HepG2 (cell line): ENCODE results near the gene CHIC2. TPM values are rescaled to one million over a fixed set of nuclear protein-coding genes. Genes with fewer than 3 reads are reported as not detected.

Source experiments
- ATAC-seq: fragments of 200-7000 bp; cut with Tn5 transposase; 3 replicates; pipeline ENCODE4 v1.9.1; 2020; ENCODE audit warnings: mild to moderate bottlenecking, moderate library complexity
- BruUV-seq: library from RNA; stranded (reverse); fragments of 400-500 nt; replicated peaks from 2 replicates; lab custom pipeline; 2021; lab: Mats Ljungman, UMichigan
- CTCF ChIA-PET: fragments of 300-600 bp; formaldehyde crosslinking; extraction: SDS; loops from one replicate; lab custom pipeline; 2021; ENCODE audit warnings: low total read pairs, inconsistent platforms, low intra/inter-chr PET ratio; lab: Yijun Ruan, JAX
- POLR2A ChIA-PET: fragments of 350-600 bp; sonication (Branson Sonifier 250); formaldehyde crosslinking; loops from one replicate; lab custom pipeline; 2020; ENCODE audit warnings: antibody characterized with exemption, inconsistent platforms; lab: Yijun Ruan, JAX
- DNase-seq: peaks from one replicate; pipeline ENCODE4 v3.0.0-alpha.2; 2015; ENCODE audit warnings: low spot score
- FAIRE-seq: peaks from 3 replicates; lab custom pipeline; 2011; peaks lifted over from hg19 to GRCh38; lab: Jason Lieb, UNC
- H2AFZ ChIP-seq: one replicate; pipeline ENCODE4 v1.6.1; 2011; ENCODE audit warnings: low read length, inconsistent platforms
- H3K27ac ChIP-seq: fragments of 300-600 bp; 3 replicates; pipeline ENCODE4 v1.8.0; 2011; ENCODE audit warnings: mixed run types, mild to moderate bottlenecking, mixed read lengths, low read length, inconsistent platforms; ENCODE audit not compliant: insufficient read depth; ENCODE audit errors: extremely low read length
- H3K27me3 ChIP-seq, 2 experiments: fragments of 200-600 bp in 1 of 2; 2 replicates in 1 of 2; 3 replicates in 1 of 2; pipeline versions ENCODE4 v1.6.0 to v1.8.0; 2011; ENCODE audit warnings: low read length in 2 of 2, mild to moderate bottlenecking in 2 of 2, moderate library complexity in 2 of 2, inconsistent platforms in 1 of 2; ENCODE audit not compliant: insufficient read depth in 2 of 2, control insufficient read depth in 1 of 2
- H3K36me3 ChIP-seq, 2 experiments: fragments of 200-600 bp in 1 of 2; replicated peaks in 1 of 2; 2 replicates in 1 of 2; 3 replicates in 1 of 2; pipeline versions ENCODE4 v1.5.1 to v1.8.0; 2011; ENCODE audit warnings: low read length in 2 of 2, inconsistent platforms in 1 of 2; ENCODE audit not compliant: insufficient read depth in 2 of 2, control insufficient read depth in 1 of 2
- H3K4me1 ChIP-seq: 2 replicates; pipeline ENCODE4 v1.5.1; 2012; ENCODE audit warnings: low read length, inconsistent platforms; ENCODE audit not compliant: insufficient read depth
- H3K4me2 ChIP-seq: 2 replicates; pipeline ENCODE4 v1.6.0; 2011; ENCODE audit warnings: low read depth, low read length, inconsistent platforms
- H3K4me3 ChIP-seq, 3 experiments: fragments of 200-600 bp in 1 of 3; sonication (generic), shearing (Covaris generic) in 1 of 3; replicated peaks in 1 of 3; 2 replicates each; pipeline ENCODE4 v1.5.1; 2011 to 2016; ENCODE audit warnings: low read length in 3 of 3, inconsistent platforms in 2 of 3, low read depth in 2 of 3, mild to moderate bottlenecking in 2 of 3, control low read depth in 1 of 3, mixed read lengths in 1 of 3; ENCODE audit not compliant: insufficient read depth in 1 of 3
- H3K79me2 ChIP-seq: one replicate; pipeline ENCODE4 v1.6.1; 2011; ENCODE audit warnings: low read length, inconsistent platforms; ENCODE audit not compliant: insufficient read depth
- H3K9ac ChIP-seq: 2 replicates; pipeline ENCODE4 v1.6.0; 2011; ENCODE audit warnings: mild to moderate bottlenecking, low read depth, low read length, inconsistent platforms; ENCODE audit not compliant: insufficient read depth
- H3K9me3 ChIP-seq: 2 replicates; pipeline ENCODE4 v1.5.1; 2012; ENCODE audit warnings: mild to moderate bottlenecking, low read length
- H4K20me1 ChIP-seq: 2 replicates; pipeline ENCODE4 v1.6.0; 2011; ENCODE audit warnings: inconsistent platforms, mild to moderate bottlenecking, low read length, moderate library complexity; ENCODE audit not compliant: insufficient read depth
- FOSL2 ChIP-seq: sonication (generic); formaldehyde crosslinking; IDR thresholded peaks from 2 replicates; pipeline ENCODE4 v1.4.0; 2020; ENCODE audit warnings: missing genetic modification reagents
- HMG20B ChIP-seq: conservative IDR thresholded peaks from 2 replicates; pipeline ENCODE4 v1.6.1; 2016; ENCODE audit warnings: missing genetic modification reagents, missing compliant biosample characterization
- ONECUT2 ChIP-seq: sonication (generic); formaldehyde crosslinking; IDR thresholded peaks from 2 replicates; pipeline ENCODE4 v1.4.0; 2020; ENCODE audit warnings: missing genetic modification reagents
- TCF12 ChIP-seq, 2 experiments: fragments of 450-650 bp in 1 of 2; sonication (generic) in 1 of 2; formaldehyde crosslinking in 1 of 2; IDR thresholded peaks; 2 replicates each; pipeline versions ENCODE4 v1.6.1 to v1.8.0; 2017 to 2022; ENCODE audit warnings: antibody characterized with exemption in 1 of 2, mild to moderate bottlenecking in 1 of 2, missing genetic modification reagents in 1 of 2, moderate library complexity in 1 of 2
- ZNF691 ChIP-seq: sonication (generic); formaldehyde crosslinking; IDR thresholded peaks from 2 replicates; pipeline ENCODE4 v1.4.0; 2020; ENCODE audit warnings: missing genetic modification reagents, low read depth, mild to moderate bottlenecking, borderline replicate concordance
- ZNF761 ChIP-seq: sonication (generic); formaldehyde crosslinking; conservative IDR thresholded peaks from 2 replicates; pipeline ENCODE4 v1.4.0; 2020; ENCODE audit warnings: mild to moderate bottlenecking, missing genetic modification reagents
- WGBS: methylation state at CpG from one replicate; pipeline ENCODE4 v1.1.6; 2017; ENCODE audit warnings: low lambda C conversion rate; 5-methylcytosine and 5-hydroxymethylcytosine counted together
- in situ Hi-C: cut with HindIII; loops from 2 replicates; pipeline ENCODE4 v1.10.0; 2017; ENCODE audit warnings: low pct_unique_long_range_greater_than_20kb; ENCODE audit not compliant: extremely low pct_ligation_motif_present
- intact Hi-C: fragments of 100-400 bp; cut with micrococcal nuclease; formaldehyde crosslinking; loops from one replicate; pipeline ENCODE4 v1.10.0; 2022; ENCODE audit not compliant: unreplicated experiment
- polyA plus RNA-seq, 8 experiments: library from polyadenylated mRNA; depleted of rRNA in 3 of 8; stranded (reverse) in 7 of 8; unstranded in 1 of 8; fragments of >200 nt; fragmentation: Illumina TruSeq in 4 of 8; extraction: Trizol in 4 of 8; gene quantifications; 2 replicates each; pipeline versions ENCODE4 v1.2.1 to v1.2.3, GENCODE V29; 2011 to 2016; ENCODE audit warnings: low read depth in 4 of 8, missing spikeins in 1 of 8, mixed read lengths in 1 of 8; ENCODE audit not compliant: insufficient read depth in 1 of 8
- total RNA-seq, 5 experiments: library from RNA; depleted of rRNA; stranded (reverse); fragments of >200 nt; fragmentation: Illumina TruSeq; extraction: Trizol; gene quantifications; 2 replicates each; pipeline ENCODE4 v1.2.3, GENCODE V29; 2016; ENCODE audit warnings: low read depth in 1 of 5
- TF ChIP-seq, protein P1 (sequence below): sonication (generic); formaldehyde crosslinking; conservative IDR thresholded peaks from 2 replicates; pipeline ENCODE4 v1.8.0; 2022; ENCODE audit warnings: low read depth, missing genetic modification reagents
- TF ChIP-seq, protein P2 (sequence below): sonication (generic); formaldehyde crosslinking; IDR thresholded peaks from 2 replicates; pipeline ENCODE4 v1.4.0; 2020; ENCODE audit warnings: mild to moderate bottlenecking, missing genetic modification reagents

Gene CHIC2
- total and polyA plus RNA-seq, 2 of the 13 experiments (the other 11 are each of a cell fraction or from before 2014, with no cell fraction given): 10.0 to 17.2 TPM

DNA sequence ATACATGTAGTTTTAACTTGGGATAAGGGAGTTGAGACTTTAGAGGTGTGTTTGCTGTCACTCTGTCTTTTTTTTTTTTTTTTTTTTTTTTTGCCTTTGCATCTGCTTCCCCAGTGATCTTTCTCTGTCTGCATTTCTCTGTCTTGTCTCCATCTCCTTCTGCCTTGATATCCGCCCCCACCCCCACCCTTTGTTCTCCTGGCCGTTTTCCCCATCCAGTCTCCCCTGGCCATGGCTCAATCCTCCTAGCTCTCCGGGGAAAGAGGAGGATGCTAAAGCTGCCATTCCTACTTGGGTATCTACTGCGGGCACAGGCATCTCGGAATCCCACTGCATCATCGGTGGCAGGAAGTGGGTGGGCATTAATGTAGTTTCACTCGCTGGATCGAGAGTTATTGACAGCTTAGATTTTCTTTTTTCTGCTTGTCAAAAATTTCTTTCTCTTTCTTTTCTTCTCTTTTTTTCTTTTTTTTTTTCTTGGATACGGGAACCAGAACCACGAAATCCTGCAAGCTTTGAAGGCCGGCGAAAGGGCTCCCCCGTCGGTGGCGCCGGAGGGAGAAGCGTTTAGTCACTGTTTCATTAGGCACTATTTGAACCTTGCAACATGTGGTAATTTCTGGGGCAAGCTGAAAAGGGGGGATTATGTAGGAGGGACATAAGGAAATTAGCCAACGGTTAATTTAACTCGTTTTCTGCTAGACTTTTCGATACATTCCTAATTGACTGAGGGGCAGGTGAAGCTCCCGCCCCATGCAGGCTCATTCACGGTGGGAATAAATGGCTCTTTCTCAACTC lies 43.7 kb upstream of the CHIC2 start:
- intact Hi-C loops: no loop called here
- no peak for TF ChIP-seq TCF12 (IDR thresholded peaks at IDR 0.05)
- no peak for TF ChIP-seq TCF12 (CRISPR knock-in tag; IDR thresholded peaks at IDR 0.05)
- TF ChIP-seq ZNF761 (CRISPR knock-in tag): no peak
- TF ChIP-seq, protein P1, sequence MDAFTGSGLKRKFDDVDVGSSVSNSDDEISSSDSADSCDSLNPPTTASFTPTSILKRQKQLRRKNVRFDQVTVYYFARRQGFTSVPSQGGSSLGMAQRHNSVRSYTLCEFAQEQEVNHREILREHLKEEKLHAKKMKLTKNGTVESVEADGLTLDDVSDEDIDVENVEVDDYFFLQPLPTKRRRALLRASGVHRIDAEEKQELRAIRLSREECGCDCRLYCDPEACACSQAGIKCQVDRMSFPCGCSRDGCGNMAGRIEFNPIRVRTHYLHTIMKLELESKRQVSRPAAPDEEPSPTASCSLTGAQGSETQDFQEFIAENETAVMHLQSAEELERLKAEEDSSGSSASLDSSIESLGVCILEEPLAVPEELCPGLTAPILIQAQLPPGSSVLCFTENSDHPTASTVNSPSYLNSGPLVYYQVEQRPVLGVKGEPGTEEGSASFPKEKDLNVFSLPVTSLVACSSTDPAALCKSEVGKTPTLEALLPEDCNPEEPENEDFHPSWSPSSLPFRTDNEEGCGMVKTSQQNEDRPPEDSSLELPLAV (CRISPR knock-in tag): no peak
- TF ChIP-seq HMG20B (CRISPR knock-in tag): no peak
- no peak for TF ChIP-seq ZNF691
- no peak for TF ChIP-seq FOSL2 (CRISPR knock-in tag)
- TF ChIP-seq ONECUT2 (CRISPR knock-in tag): no peak
- TF ChIP-seq, protein P2, sequence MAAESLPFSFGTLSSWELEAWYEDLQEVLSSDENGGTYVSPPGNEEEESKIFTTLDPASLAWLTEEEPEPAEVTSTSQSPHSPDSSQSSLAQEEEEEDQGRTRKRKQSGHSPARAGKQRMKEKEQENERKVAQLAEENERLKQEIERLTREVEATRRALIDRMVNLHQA (CRISPR knock-in tag): no peak
- WGBS: 54% methylated on average over 22 of the region's 22 CpGs
- H3K36me3 ChIP-seq: no peaks in the 10 kb centered on the region
- H3K27ac ChIP-seq: no peak overlapping the region
- FAIRE-seq: no peak
- no peak overlapping the region for H3K4me3 ChIP-seq
- POLR2A ChIA-PET: no interaction called here
- H3K79me2 ChIP-seq: no peaks in the 10 kb centered on the region
- no peaks in the 10 kb centered on the region for H3K4me1 ChIP-seq
- BruUV-seq: no TSS peak
- CTCF ChIA-PET: no interaction called here
- no peak for ATAC-seq
- in situ Hi-C loops: no loop called here
- H3K27me3 ChIP-seq: peaks cover 0 to 29% of the 10 kb centered on the region in 2 experiments
- H3K9me3 ChIP-seq: no peaks in the 10 kb centered on the region
- H4K20me1 ChIP-seq: no peaks in the 10 kb centered on the region
- DNase-seq: no peak
- H2AFZ ChIP-seq: no peak overlapping the region
- no peak overlapping the region for H3K4me2 ChIP-seq
- no peak overlapping the region for H3K9ac ChIP-seq
